ENCODE data around the gene DFFB. TPM values are rescaled to one million over a fixed set of nuclear protein-coding genes. Genes with fewer than 3 reads are reported as not detected.

The DFFB gene
- total RNA-seq, 1 donor from 2014 or later, result 6.2 TPM

DNA sequence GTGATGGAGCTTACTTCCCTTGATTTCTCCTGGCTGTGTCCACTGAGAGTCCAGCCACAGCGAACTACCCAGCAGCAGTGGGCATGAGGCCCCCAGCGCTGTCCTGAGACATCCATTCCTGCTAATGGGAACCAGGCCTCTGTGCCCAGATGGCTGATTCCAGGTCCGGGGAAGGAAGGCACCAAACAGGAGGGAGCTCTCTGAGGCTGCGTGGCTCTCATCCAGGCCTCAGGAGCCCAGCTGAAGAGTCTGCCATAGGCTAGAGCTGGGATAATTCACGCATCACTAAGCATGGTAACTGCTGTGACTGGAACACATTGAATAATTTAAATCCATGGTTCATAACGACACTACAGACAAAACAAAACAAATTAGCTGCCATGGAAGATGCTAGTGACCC lies 36.3 kb upstream of the DFFB start:
- TF ChIP-seq, protein P1, sequence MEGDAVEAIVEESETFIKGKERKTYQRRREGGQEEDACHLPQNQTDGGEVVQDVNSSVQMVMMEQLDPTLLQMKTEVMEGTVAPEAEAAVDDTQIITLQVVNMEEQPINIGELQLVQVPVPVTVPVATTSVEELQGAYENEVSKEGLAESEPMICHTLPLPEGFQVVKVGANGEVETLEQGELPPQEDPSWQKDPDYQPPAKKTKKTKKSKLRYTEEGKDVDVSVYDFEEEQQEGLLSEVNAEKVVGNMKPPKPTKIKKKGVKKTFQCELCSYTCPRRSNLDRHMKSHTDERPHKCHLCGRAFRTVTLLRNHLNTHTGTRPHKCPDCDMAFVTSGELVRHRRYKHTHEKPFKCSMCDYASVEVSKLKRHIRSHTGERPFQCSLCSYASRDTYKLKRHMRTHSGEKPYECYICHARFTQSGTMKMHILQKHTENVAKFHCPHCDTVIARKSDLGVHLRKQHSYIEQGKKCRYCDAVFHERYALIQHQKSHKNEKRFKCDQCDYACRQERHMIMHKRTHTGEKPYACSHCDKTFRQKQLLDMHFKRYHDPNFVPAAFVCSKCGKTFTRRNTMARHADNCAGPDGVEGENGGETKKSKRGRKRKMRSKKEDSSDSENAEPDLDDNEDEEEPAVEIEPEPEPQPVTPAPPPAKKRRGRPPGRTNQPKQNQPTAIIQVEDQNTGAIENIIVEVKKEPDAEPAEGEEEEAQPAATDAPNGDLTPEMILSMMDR (conservative IDR thresholded peaks at IDR 0.05; ENCODE audit: low read depth, low read length), result no peak

DNA sequence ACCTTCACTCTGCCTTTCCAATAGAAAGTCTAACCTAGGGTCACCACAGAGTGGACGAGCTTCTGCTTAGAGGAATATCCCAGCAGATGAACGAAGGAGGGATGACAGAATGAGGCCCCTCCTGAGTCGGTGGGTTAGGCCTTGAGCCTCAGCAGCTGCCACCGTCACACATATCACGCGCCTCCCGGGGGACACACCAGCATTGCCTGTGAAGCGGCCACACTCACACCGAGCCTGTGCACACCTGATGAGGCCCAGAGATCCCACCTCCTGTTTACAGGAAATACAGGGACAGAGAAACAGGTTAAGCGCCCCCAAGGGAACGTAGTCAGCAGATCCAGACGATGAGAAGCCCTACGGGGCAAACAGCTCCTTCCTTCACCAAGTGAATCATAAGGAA lies 35.8 kb upstream of the DFFB start:
- no peak overlapping the region for H3K4me3 ChIP-seq (ENCODE audit: low read depth, low read length)
- no peak for DNase-seq (ENCODE audit: low read depth)
- TF ChIP-seq, protein P1 (conservative IDR thresholded peaks at IDR 0.05; ENCODE audit: low read depth, low read length), result no peak

More for the DNA sequence above, 36.3 kb upstream of the DFFB start:
- no peak overlapping the region for H3K4me3 ChIP-seq (ENCODE audit: low read depth, low read length)
- DNase-seq (ENCODE audit: low read depth), result no peak

DNA sequence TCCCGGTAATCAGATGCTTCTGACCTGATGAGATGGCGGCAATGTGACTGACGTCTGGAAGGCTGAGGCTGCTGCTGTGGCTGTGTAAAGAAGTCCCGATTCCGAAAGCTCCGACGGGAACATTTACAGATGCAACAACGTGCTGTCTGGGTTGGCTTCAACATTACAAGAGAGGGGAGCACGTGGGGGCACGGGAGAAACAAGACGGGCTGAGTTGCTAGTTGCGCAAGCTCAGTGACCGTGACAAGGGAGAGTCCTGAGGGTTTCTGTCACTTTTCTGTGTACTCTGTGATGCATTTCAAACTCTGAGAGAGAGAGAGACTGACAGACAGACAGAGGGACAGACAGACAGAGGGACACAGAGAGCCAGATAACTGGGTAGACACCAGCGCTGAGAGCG lies 35.4 kb upstream of the DFFB start:
- DNase-seq (ENCODE audit: low read depth), result no peak
- TF ChIP-seq, protein P1 (conservative IDR thresholded peaks at IDR 0.05; ENCODE audit: low read depth, low read length), result no peak
- no peak overlapping the region for H3K4me3 ChIP-seq (ENCODE audit: low read depth, low read length)

DNA sequence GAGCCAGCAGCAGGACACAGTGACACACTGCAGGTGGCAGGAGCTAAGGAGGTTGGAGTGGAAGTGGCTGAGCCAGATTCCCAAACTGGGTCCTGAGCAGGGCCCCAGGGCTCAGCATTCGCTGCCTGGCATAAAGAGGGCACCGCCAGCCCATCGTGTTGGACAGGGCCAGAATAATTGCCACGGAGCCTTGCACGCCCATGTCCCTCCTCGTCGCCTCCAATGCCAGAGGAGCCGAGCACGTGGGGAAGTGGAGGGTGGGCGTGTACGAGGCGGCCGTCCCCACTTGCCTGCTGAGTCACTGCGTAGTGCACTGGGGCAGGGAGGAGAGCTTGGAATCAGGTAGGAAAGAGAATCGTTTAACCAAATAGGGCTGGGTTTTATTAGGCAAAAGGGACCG lies 34.9 kb upstream of the DFFB start:
- no peak for DNase-seq (ENCODE audit: low read depth)
- TF ChIP-seq, protein P1 (conservative IDR thresholded peaks at IDR 0.05; ENCODE audit: low read depth, low read length), result no peak
- no peak overlapping the region for H3K4me3 ChIP-seq (ENCODE audit: low read depth, low read length)

DNA sequence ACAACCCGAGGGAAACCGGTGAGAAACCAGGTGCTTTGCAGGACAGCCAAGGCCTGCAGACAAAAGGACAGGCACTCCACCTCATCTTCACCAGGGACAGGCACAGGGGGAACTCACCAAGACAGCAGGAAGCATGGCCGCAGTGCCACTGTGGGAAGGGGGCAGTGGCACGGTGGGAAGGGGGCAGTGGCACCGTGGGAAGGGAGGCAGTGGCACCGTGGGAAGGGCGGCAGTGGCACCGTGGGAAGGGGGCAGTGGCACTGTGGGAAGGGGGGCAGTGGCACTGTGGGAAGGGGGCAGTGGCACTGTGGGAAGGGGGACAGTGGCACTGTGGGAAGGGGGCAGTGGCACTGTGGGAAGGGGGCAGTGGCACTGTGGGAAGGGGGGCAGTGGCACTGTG lies 32.6 kb upstream of the DFFB start:
- no peak for DNase-seq (ENCODE audit: low read depth)
- TF ChIP-seq, protein P1 (conservative IDR thresholded peaks at IDR 0.05; ENCODE audit: low read depth, low read length), result no peak
- no peak overlapping the region for H3K4me3 ChIP-seq (ENCODE audit: low read depth, low read length)

DNA sequence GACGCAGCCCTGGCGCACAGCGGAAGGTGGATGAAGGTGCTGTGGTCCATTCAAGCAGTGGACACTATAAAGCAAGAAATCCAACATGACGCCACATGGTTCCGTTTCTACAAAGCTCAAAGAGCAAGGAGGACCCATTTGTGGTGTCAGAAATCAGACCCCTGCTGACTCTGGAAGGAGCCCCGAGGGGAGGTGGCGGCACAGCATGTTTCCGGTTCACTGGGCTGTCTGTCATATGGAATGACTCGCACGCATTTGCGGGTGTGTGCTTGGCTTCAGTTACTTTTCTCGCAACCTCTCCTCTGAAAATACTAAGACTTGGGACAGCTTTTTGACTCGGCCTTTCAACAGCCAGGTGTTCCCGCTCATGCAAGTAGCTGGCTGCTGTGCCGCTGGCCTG lies 31.9 kb upstream of the DFFB start:
- TF ChIP-seq, protein P1 (conservative IDR thresholded peaks at IDR 0.05; ENCODE audit: low read depth, low read length), result no peak

DNA sequence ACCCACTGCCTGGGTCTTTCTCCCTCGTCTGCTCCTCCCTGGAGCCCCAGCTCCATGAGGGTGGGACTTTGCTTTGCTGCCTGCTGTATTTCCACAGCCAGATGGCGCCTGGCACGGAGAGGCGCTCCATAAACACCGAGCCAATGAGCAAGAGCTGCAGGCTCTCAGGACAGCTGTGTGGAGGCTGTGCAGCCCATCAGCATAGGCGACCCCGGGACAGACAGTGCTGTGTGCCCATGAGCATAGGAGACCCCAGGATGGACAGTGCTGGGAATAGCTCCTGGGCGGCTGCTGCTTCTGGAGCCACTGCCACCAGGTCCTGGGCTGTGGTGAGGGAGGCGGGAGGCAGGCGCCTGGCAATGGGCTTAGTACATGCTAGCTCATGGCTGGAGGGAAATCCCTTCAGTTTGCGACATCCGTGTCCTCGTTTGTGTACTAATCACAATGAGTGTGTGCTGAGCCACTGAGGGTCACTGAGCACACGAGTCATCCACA lies 29.4 kb upstream of the DFFB start:
- no peak overlapping the region for H3K4me3 ChIP-seq (ENCODE audit: low read depth, low read length)
- TF ChIP-seq, protein P1 (conservative IDR thresholded peaks at IDR 0.05; ENCODE audit: low read depth, low read length), result no peak
- DNase-seq (ENCODE audit: low read depth), result no peak

More for the DNA sequence above, 31.9 kb upstream of the DFFB start:
- no peak overlapping the region for H3K4me3 ChIP-seq (ENCODE audit: low read depth, low read length)
- no peak for DNase-seq (ENCODE audit: low read depth)
